IMR-90 (cell line): ENCODE data around the gene FOXB2.

Experiments
- BHLHE40 ChIP-seq: fragments of 150-350 bp; IDR thresholded peaks from 2 replicates; pipeline ENCODE4 v1.6.1; 2016; ENCODE audit warnings: mild to moderate bottlenecking, low read depth, low read length
- CEBPB ChIP-seq: IDR thresholded peaks from 2 replicates; pipeline ENCODE4 v1.6.1; 2012; ENCODE audit warnings: low read depth, low read length, improper control_type of control experiment
- CHD1 ChIP-seq: IDR thresholded peaks from 2 replicates; pipeline ENCODE4 v1.6.1; 2012; ENCODE audit warnings: low read depth, low read length, improper control_type of control experiment
- CTCF ChIP-seq: conservative IDR thresholded peaks from 2 replicates; pipeline ENCODE4 v1.5.1; 2012; ENCODE audit warnings: mild to moderate bottlenecking, low read depth, low read length, improper control_type of control experiment
- ELK1 ChIP-seq: fragments of 150-350 bp; IDR thresholded peaks from 2 replicates; pipeline ENCODE4 v1.6.1; 2016; ENCODE audit warnings: low read depth, mild to moderate bottlenecking, low read length, moderate library complexity, borderline replicate concordance
- FOS ChIP-seq: fragments of 150-350 bp; IDR thresholded peaks from 2 replicates; pipeline ENCODE4 v1.6.1; 2016; ENCODE audit warnings: low read depth, low read length
- MAZ ChIP-seq: IDR thresholded peaks from 2 replicates; pipeline ENCODE4 v1.6.1; 2012; ENCODE audit warnings: low read depth, mild to moderate bottlenecking, low read length, improper control_type of control experiment, moderate library complexity, borderline replicate concordance
- NFE2L2 ChIP-seq: fragments of 150-350 bp; IDR thresholded peaks from 2 replicates; pipeline ENCODE4 v1.6.1; 2016; ENCODE audit warnings: low read depth, mild to moderate bottlenecking, low read length
- POLR2A ChIP-seq: IDR thresholded peaks from 2 replicates; pipeline ENCODE4 v1.6.1; 2012; ENCODE audit warnings: mild to moderate bottlenecking, low read depth, low read length
- RAD21 ChIP-seq: IDR thresholded peaks from 2 replicates; pipeline ENCODE4 v1.6.1; 2012; ENCODE audit warnings: low read length, improper control_type of control experiment
- RCOR1 ChIP-seq: IDR thresholded peaks from 2 replicates; pipeline ENCODE4 v1.6.1; 2012; ENCODE audit warnings: mild to moderate bottlenecking, low read length, improper control_type of control experiment; ENCODE audit not compliant: insufficient replicate concordance
- RFX5 ChIP-seq: IDR thresholded peaks from 2 replicates; pipeline ENCODE4 v1.8.0; 2012; ENCODE audit warnings: low read depth, mild to moderate bottlenecking, low read length, moderate library complexity
- SMC3 ChIP-seq: fragments of 150-350 bp; IDR thresholded peaks from 2 replicates; pipeline ENCODE4 v1.6.1; 2016; ENCODE audit warnings: low read depth, mild to moderate bottlenecking, antibody characterized with exemption, low read length, moderate library complexity

- TF ChIP-seq CTCF (no peak), CEBPB (no peak), RAD21 (no peak), POLR2A (no peak), ELK1 (no peak), CHD1 (no peak), FOS (no peak), NFE2L2 (no peak), RCOR1 (no peak), RFX5 (no peak), BHLHE40 (no peak), SMC3 (no peak), MAZ (no peak)
Observed at GRCh38 chr9:76984486-76984885, 35.0 kb upstream of the FOXB2 start.
